ENCODE data around the gene GLB1L3.

GLB1L3 gene

DNA sequence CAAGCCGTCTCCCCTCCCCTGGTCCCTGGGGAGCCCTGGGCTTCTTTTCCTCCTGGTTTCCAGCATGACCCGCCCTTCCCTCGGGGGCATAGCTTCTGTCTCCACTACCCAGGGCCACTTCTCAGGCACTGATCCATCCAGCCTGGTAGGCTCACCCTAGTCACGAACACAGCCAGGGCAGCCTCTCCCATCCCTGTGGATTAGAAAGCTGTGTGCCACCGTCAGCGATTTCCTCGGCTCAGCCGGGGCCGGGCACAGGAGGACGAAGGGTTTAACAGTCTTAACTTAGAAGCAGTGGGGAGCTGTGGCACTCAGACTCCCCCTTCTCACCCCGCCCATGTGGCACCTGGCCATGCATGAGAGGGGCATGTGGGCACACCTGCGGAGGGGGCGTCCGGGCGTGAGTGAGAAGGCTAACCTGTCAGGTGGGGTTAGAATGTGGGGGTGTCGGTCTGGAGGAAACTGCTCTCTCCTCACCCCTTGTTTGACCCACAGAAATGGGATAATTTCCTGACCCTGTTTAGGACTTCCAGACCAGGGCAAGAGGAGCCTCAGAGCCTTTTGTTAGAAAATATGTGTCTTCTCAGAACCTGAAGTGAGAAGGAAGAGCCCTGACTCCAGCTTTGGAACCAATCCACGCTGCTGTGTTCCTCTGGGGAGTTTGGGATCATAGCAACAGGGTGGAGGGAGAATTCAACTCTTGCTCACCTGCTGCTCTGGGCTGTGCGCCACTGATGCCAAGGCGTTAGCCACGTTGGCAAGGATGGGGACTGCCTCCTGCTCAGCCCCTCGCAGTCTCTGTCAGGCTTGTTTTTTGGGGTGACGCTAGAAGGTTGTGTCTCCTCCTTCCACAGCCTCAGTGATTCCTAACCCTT lies 70.2 kb downstream of the GLB1L3 start:
- no peaks in the 10 kb centered on the region for H4K20me1 ChIP-seq (ENCODE audit: insufficient read depth, low read length, poor library complexity, severe bottlenecking)
- H3K9me3 ChIP-seq (ENCODE audit: insufficient read depth, low read depth, low read length) = peaks cover 8% of the 10 kb centered on the region; the same call in 1 of the 2 replicates
- H3K4me1 ChIP-seq (ENCODE audit: insufficient read depth, low read length, poor library complexity, severe bottlenecking) = no peaks in the 10 kb centered on the region
- no peaks in the 10 kb centered on the region for H3K79me2 ChIP-seq (ENCODE audit: insufficient read depth, low read length)
- H3K9me2 ChIP-seq (replicated peaks; ENCODE audit: low read depth, low read length) = no peaks in the 10 kb centered on the region
- no peaks in the 10 kb centered on the region for H3K27me3 ChIP-seq (ENCODE audit: insufficient read depth, low read length, poor library complexity, severe bottlenecking)
- TF ChIP-seq, protein P1, sequence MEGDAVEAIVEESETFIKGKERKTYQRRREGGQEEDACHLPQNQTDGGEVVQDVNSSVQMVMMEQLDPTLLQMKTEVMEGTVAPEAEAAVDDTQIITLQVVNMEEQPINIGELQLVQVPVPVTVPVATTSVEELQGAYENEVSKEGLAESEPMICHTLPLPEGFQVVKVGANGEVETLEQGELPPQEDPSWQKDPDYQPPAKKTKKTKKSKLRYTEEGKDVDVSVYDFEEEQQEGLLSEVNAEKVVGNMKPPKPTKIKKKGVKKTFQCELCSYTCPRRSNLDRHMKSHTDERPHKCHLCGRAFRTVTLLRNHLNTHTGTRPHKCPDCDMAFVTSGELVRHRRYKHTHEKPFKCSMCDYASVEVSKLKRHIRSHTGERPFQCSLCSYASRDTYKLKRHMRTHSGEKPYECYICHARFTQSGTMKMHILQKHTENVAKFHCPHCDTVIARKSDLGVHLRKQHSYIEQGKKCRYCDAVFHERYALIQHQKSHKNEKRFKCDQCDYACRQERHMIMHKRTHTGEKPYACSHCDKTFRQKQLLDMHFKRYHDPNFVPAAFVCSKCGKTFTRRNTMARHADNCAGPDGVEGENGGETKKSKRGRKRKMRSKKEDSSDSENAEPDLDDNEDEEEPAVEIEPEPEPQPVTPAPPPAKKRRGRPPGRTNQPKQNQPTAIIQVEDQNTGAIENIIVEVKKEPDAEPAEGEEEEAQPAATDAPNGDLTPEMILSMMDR (conservative IDR thresholded peaks at IDR 0.05; ENCODE audit: low read length) = no peak
- TF ChIP-seq EZH2phosphoT487 (IDR thresholded peaks at IDR 0.05; ENCODE audit: borderline replicate concordance) = no peak
- H3K36me3 ChIP-seq (ENCODE audit: insufficient read depth, low read length) = no peaks in the 10 kb centered on the region
- no peak overlapping the region for H3K4me2 ChIP-seq (ENCODE audit: low read depth, low read length, poor library complexity, severe bottlenecking)
- H3K4me3 ChIP-seq (ENCODE audit: low read length, poor library complexity, severe bottlenecking) = no peak overlapping the region
- H2AFZ ChIP-seq (ENCODE audit: low read length) = no peak overlapping the region
- H3F3A ChIP-seq (ENCODE audit: low read depth) = no peaks in the 10 kb centered on the region
- no peak overlapping the region for H3K9ac ChIP-seq (ENCODE audit: low read depth, low read length, poor library complexity, severe bottlenecking)

DNA sequence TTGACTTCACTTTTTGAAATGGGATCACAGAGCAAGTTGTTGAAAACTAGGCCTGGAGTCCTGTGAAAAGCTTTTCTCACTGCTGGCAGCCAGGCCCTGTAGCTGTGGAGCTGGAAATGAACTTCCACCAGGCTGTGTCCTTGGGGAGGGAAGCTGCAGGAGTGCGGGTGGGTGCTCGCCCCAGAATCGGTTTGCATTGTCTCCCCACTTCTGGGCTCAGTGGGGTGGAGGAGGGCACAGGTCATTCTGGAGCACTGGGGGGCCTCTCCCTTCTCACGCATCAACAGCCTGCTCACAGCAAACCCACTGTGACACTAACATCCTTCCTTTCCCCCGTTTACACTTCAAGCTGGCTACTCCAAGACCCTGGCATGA lies 70.8 kb downstream of the GLB1L3 start:
- Histone ChIP-seq H3K4me3 (ENCODE audit: low read length, poor library complexity, severe bottlenecking) (no peak overlapping the region), H3K27me3 (ENCODE audit: insufficient read depth, low read length, poor library complexity, severe bottlenecking) (no peaks in the 10 kb centered on the region), H3K36me3 (ENCODE audit: insufficient read depth, low read length) (no peaks in the 10 kb centered on the region), H3K4me1 (ENCODE audit: insufficient read depth, low read length, poor library complexity, severe bottlenecking) (no peaks in the 10 kb centered on the region), H3K79me2 (ENCODE audit: insufficient read depth, low read length) (no peaks in the 10 kb centered on the region), H3K9me2 (replicated peaks; ENCODE audit: low read depth, low read length) (no peaks in the 10 kb centered on the region), H3F3A (ENCODE audit: low read depth) (no peaks in the 10 kb centered on the region), H3K9me3 (ENCODE audit: insufficient read depth, low read depth, low read length) (peaks cover 8% of the 10 kb centered on the region; the same call in 1 of the 2 replicates), H3K4me2 (ENCODE audit: low read depth, low read length, poor library complexity, severe bottlenecking) (no peak overlapping the region), H4K20me1 (ENCODE audit: insufficient read depth, low read length, poor library complexity, severe bottlenecking) (no peaks in the 10 kb centered on the region), H2AFZ (ENCODE audit: low read length) (no peak overlapping the region), H3K9ac (ENCODE audit: low read depth, low read length, poor library complexity, severe bottlenecking) (no peak overlapping the region)
- TF ChIP-seq EZH2phosphoT487 (IDR thresholded peaks at IDR 0.05; ENCODE audit: borderline replicate concordance) = no peak
- TF ChIP-seq, protein P1 (conservative IDR thresholded peaks at IDR 0.05; ENCODE audit: low read length) = no peak

DNA sequence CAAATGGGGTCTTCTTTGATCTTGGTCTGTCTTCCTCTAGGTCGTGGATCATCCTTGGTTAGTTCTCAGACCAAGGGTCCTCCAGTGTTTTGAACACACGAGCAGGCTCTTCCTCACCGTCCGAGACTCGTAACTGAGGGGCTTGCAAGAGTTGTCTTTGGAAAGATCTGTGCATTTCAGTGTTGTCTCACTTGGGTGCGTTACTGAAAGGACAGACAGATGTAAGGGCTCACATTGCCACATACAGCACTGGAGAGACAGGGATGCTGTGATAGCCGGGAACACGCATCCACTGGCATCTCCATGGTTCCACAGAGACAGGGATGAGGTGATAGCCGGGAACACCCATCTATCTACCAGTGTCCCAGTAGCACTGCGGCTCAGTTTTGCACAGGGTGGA lies 71.3 kb downstream of the GLB1L3 start:
- Histone ChIP-seq H3K36me3 (ENCODE audit: insufficient read depth, low read length) (no peaks in the 10 kb centered on the region), H3K9ac (ENCODE audit: low read depth, low read length, poor library complexity, severe bottlenecking) (no peak overlapping the region), H4K20me1 (ENCODE audit: insufficient read depth, low read length, poor library complexity, severe bottlenecking) (no peaks in the 10 kb centered on the region), H2AFZ (ENCODE audit: low read length) (no peak overlapping the region), H3F3A (ENCODE audit: low read depth) (no peaks in the 10 kb centered on the region), H3K9me2 (replicated peaks; ENCODE audit: low read depth, low read length) (no peaks in the 10 kb centered on the region), H3K9me3 (ENCODE audit: insufficient read depth, low read depth, low read length) (peaks cover 8% of the 10 kb centered on the region; the same call in 1 of the 2 replicates), H3K4me3 (ENCODE audit: low read length, poor library complexity, severe bottlenecking) (no peak overlapping the region), H3K4me1 (ENCODE audit: insufficient read depth, low read length, poor library complexity, severe bottlenecking) (no peaks in the 10 kb centered on the region), H3K27me3 (ENCODE audit: insufficient read depth, low read length, poor library complexity, severe bottlenecking) (no peaks in the 10 kb centered on the region), H3K4me2 (ENCODE audit: low read depth, low read length, poor library complexity, severe bottlenecking) (no peak overlapping the region), H3K79me2 (ENCODE audit: insufficient read depth, low read length) (no peaks in the 10 kb centered on the region)
- TF ChIP-seq, protein P1 (conservative IDR thresholded peaks at IDR 0.05; ENCODE audit: low read length) = no peak
- TF ChIP-seq EZH2phosphoT487 (IDR thresholded peaks at IDR 0.05; ENCODE audit: borderline replicate concordance) = no peak
